SKM-1 (cell line): ENCODE results near the gene RAP1A.
A peak's percentile ranks its signal among the peaks of the same experiment; 100 is the strongest.

Experiments used
- DNase-seq: peaks from one replicate; lab custom pipeline; 2025; ENCODE audit not compliant: unreplicated experiment; lab: John Stamatoyannopoulos, UW

RAP1A gene

DNA sequence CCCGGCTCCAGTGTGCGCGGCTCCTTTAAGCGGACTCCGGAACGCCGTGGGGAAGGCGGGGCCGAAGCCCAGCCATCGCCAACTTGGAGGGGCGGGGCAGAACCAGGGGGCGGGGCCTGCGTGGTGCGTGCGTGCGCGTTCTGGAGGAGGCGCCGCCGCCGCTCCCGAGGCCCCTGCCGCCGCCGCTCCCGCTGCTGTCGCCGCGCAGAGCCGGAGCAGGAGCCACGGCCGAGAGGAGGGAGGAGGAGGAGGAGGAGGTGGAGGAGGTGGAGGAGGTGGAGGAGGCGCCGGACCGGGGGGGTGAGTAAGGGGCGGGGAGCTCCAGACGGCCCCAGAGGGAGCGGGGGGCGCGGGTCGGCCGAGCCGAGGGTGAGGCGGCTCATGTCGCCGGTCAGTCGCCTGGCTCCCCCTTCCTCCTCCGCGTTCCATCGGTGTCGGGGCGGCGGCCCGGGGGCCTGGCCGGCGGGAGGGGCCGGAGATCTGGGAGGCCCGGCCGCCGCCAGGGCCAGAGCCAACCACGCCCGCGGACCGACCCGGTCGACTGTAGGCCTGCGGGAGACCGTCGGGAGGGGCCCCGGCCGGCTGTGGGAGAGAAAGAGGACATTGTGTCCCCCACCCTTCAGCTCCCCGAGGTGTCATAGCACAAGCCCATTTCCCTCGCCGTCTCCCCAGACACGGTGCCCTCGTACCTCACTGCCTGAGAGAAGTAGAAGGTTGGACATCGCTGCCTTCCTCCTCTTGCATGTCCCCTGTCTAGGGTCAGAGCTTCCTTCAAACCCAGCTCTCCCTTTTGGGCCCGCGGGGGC is at the start of gene RAP1A:
Gene RAP1A, plus strand, starts transcription at position 155 of the 806 bp plus-strand sequence. CDS start 71,572 bp downstream, outside the sequence.
- peak; percentile 80 for DNase-seq

DNA sequence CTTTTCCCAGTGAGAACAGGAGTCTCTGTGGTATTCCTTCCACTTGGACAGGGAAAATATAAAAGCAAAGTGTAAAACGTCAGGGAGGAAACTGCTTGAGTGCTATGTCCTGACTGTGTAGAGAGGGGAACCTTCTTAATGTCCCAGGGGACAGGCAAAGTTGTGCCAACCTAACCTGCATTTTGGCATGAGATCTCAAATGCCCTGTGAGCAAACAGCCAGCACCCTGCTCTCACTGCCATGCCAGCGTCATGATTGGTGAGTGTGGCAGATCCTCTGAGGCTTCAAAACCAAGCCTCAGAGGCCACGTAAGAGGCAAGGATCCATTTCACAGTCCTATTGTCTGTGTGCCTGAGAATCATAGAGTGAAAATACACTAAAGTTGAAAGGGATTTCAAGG is 49.7 kb upstream of the RAP1A start:
- DNase-seq, result no peak

DNA sequence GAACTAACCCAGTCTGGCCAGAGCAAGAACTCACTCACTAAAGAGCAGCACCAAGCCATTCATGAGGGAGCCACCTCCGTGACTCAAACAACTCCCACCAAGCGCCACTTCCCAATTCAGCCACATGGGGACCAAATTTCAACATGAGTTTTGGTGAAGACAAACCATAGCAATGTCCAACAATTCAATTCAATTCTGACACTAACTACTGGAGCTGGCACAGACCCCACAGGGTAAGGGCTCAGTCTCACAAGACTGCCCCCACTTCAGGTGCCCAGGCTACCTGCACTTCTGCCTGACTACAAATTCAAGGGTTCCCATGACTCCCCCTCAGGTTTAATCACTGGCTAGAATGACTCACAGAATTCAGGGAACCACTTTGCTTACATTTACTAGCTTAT is 48.8 kb upstream of the RAP1A start:
- DNase-seq, result no peak

DNA sequence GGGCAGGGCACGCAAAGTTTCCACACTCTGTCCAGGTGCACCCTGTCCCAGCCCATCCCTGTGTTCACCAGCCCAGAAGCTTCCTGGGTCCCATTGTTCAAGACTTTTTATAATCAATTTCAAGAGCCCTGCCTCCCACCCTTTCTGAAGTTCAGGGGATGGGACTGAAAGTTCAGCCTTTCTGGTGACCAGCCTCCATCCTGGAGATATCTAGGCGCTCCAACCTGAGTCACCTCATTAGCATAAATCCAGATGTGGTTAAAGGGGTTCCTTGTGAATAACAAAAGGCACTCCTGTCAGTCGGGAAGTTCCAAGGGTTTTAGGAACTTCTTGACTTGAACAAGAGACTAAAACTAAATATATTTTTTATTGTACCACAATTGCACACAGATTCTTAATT is 48.4 kb upstream of the RAP1A start:
- DNase-seq, result no peak

DNA sequence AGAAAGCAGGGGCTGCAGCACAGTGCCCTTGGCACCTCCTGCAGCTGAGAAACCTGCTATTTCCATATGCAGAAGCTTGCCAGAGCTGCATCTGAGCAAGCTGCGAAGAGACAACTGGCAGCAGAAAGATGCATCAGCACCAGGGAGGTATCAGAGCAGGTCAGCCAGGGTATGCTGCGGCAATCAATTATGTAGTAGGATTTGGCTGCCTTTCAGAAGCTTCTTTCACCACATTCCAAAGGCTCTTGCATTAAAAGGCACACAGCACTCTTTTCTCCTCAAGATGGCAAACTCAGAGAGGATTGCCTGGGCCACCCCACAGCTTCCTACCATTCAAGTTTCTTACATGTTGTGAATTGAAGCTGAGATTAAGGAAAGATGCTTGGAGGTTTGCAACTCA is 47.6 kb upstream of the RAP1A start:
- DNase-seq, result no peak

DNA sequence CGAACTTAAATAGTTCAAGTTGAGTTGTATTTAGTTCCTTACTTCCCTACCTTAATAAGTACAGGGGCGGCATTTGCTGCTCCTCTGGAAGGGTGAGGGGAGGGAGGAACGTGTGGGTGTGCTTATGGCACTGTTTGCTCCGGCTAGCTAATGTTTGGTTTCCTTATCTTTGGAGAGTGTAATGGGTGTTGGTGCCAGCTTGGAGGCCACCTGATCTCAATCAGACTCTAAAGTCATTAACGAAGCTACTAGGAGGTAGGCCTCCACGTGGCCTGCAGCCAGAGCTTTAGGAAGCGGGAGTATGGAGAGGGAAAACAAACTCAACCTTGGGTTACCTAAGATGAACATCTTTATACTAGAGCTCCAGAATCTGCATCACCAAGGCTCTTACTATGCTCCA is 43.0 kb upstream of the RAP1A start:
- no peak for DNase-seq

DNA sequence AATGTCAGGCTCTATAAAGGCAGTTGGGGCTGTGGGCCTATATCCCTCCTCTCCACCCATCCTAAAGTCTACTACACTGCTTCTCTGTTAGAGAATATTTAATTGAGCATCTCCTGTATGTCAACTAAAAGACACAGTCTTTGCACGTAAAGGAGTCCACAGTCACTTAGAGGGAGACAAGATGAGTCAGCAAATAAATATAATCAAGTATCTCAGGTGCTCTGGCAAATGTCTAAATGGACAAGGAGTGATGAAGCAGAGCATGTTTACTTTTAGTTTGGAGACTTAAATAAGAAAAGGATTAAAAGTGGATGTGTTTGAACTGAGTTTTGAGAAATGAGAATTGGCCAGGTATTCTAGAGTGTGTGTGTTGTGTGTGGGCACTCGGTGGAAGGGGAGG is 41.8 kb upstream of the RAP1A start:
- DNase-seq, result no peak

DNA sequence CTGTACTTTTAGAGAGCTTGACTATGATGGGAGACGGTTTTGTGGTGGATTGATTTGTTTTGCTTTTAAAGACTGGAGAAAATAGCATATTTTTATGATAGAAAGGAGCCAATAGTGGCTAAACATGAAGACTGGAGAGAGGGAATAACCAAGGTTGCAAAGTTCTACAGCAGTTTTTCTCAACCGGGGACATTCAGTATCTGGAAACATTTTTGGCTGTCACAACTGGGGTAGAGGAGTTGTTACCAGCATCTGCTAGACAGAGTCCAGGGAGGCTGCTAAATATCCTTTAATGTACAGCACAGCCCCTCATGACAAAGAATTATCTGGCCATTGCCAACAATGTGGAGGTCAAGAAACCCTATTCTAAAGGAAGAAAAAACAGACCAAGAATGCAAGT is 38.4 kb upstream of the RAP1A start:
- no peak for DNase-seq

DNA sequence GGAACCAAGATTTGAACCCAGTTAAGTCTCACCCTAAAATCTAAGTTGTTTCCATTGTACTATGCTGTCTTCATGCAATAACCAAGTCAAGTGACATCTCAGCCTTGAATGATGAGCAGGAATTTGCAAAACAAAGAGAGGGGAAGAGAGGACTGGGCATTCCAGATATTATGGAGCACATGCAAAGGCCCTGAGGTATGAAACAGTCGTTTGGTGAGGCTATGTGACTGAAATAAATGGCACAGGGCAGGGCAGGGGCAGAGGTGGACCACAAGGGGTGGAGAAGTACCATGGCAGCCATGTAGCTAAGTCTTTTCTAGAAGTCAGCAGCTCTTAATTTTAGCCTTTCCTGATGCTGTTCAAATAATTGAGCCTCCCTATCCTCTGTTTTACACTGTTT is 37.6 kb upstream of the RAP1A start:
- DNase-seq, result no peak

DNA sequence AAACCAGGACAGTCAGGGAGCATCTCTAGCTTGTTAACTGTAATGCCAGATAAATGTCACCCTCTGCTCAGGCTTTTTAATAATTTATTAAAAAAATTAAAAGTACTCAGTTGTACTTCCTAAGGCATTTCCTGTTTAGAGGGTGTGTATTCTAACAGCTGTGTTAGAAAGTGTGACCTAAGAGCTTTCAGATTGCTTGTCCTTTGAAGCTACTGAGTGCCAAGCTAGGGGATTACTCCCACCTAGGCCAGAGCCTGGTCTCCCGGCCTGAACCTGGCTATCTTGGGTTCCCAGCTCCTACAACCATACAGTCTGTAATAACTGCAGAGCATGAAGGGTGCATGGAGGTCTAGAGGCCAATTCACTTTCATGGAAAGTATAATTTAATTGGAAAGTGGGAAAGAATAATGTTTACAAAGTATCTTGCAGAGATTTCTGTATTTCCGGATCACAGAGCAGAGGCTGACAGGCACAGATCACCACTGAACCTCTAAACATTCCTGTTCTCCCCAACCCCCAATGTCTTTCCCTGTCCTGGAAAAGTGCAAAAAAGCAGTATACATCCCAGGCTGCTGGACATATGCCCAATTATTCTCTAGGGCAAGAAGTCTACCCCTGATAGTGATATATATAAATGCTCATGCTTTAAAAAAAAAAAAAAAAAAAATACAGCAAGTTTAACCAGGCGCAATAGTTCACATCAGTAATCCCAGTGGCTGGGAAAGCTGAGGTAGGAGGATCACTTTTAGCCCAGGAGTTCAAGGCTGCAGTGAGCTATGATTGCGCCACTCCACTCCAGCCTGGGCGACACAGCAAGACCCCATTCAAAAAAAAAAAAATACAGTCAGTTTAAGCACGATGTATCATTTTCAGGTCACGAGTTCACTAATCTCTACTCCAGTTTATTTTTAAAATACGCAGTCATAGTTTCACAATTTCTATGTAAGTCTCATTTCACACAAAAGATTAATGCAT is 36.7 kb upstream of the RAP1A start:
- no peak for DNase-seq

DNA sequence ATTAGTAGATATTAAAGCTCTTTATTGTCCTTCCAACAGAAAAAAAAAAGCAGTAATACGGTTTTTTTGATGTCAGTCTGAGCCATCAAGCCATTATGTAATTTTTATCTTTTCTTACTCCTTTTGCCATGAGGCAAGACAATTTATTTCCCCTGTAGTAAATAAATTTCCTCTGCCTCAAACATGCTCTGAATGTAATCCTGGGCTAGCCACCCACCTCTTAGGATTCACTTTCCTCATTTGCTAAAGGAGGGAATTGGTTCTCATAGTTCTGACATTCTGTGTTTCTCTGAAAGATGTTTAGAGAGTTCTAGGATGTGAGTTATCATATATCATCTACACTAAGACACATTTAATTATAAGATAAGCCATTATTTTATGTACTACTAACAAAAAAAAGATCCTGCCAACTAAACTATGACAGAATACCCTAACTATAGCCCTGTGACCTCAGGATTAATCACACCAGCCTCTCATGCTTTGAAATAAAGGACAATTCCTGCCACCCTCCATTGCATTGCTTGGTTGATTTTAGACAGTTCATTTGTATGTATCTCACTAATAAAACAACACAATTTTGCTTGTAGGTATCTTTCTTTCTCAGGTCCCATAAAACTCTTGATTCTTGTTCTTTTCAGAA is 34.0 kb upstream of the RAP1A start:
- DNase-seq, result no peak

DNA sequence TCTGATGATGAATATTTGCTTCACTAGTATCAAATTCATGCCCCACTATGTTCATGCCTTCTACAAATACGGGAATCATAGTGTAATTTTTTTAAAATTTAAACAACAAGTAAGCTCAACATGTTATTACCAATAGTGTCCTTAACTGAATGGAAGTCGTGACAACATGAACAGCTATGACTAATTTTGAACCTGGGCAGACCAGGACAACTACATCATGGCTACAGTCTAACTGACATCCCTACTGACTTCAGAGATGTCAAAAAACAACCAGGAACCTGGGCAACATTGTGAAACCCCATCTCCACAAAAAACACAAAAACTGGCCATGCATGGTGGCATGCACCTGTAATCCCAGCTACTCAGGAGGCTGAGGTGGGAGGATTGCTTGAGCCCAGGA is 33.5 kb upstream of the RAP1A start:
- no peak for DNase-seq

DNA sequence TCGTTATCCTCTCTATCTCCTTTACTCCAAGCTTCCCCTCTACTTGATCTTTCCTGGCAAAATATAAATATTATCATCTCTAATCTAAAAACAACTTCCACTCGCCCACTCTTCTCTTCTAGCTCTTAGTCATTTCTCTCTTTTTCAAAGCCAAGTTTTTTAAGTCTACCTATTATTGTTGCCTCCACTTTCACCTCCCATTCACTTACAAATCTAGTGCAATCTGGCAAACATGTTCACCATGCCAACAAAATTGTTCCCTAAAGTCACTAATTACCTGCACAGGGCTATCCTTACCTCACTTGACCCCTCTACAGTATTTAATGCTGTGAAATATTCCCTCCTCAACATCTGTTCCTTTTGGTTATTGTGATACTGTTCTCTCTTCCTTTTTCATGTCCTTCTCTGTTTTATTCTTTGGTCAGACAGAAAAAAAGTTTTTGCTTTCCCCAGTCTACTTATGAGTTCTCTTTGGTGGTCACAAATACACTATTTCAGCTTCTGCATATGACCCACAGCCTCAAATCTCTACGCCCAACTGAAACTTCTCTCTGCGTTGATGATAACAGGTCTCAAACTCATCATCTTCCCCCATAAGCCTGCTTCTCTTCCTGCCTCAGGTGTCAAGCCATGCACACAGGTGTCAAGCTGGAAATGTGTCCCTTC is 31.9 kb upstream of the RAP1A start:
- no peak for DNase-seq

DNA sequence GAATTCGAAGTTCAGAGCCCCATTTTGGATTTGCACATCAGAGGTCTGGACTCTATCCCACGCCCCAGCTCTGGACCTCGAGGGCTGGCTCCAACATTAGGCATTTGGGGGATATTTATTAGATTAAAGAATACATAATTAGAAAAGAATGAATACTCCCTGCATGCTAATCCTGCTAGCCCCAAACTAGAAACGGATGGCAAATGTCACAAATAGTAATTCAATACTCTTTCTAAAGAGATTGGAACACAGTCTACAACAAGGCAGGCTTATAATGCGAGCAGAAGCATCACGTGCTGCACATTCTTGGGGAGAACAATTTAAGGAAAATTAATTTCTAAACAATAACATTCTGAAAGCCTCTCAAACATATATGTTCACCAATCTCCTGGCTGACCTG is 27.7 kb upstream of the RAP1A start:
- DNase-seq, result no peak

DNA sequence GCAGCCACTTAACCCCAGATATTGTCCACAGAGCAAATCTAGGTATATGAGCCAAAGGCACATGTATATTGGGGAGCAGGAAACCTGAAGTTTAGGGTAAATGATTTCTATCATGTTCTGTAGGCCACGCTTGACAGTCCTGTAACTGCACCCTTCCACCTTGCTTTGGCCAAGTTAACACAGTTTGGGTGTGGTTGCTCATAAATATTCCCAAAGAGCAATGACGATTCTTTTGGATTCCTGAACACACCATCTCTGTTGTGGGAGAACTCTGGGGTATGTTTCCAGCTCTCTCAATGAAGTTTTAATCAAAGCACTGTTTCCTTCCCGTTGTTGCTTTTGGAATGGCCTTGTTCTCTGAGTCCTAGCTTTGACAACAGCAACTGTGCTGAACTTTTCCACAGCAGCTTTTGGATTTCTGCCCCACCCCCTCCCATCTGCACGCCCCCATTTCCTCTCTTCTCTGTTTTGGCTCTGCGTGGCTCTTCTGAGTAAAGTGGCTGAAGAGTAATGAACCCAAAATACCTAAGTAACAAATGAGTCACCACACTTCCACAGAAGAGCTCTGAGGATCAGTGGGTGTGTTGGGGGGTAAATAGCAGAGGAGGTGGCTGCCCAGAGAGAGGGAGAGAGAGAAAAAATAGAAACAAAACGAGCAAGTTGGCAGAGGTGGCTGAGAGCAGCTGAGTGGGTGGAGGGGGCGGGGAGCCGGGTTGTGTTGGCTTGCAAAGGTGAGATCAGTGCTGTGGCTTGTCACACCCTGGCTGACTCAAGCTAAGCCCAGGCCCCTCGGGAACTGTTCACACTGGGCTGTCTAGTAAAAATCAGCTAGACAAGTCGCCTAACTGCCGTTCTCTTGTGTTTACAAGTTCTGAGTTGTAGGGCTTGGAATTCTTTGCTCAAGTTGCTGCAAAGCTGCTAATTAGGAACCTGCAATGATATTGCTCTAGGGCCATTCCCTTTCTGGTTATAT is 26.9 kb upstream of the RAP1A start:
- DNase-seq, result no peak

DNA sequence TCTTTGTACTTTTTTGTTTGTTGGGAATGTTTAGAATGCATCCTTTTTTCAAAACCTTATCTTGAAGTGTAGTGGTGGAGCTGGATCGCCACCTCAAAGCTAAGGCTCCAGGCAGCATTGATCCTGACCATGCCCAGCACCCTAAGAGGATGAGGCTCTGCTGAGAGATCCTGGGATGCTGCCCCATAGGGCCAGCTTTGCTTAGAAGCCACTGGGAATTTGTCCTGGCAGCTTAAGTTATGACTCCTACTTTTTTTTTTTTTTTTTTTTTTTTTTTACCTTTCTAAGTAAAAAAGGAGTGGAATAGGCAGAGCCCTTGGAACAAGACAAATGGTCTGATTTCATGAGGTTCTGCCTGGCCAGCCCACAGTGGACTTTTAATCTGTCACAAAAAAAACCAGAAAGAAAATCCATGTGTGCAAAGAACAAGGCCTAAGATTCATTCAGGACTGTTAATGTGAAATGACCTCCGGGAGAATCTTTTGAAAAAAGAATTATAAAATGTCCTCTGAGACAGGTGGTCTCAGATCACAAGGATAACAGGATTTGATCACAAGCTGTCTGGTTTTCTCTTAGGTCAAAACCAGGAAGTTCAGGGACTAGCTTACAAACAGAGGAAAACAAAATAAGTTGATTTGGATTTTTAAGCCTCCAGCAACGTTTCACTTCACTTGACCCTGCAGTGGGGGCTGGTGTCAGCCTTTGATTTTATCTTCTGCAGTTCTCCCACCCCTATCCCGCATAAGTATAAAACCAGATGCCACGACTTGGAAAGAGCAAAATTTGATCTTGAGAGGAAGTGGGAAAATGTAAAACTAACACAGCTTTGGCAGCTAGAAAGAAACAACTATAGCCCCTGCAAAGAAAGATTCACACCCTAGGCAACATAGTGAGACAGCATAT is 25.9 kb upstream of the RAP1A start:
- no peak for DNase-seq

DNA sequence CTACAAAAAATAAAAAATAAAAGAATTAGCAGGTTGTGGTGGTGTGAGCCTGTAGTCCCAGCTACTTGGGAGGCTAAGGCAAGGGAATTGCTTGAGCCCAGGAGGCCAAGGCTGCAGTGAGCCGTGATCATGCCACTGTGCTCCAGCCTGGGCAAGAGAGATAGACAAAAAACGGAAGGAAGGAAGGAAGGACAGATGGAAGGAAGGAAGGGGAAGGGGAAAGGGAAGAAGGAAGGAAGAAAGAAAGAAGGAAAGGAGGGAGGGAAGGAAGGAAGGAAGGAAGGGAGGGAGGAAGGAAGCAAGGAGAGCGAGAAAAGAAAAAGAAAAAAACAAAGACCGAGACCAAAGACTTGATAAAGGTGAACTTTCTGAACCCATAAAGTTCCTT is 25.3 kb upstream of the RAP1A start:
- DNase-seq, result no peak

DNA sequence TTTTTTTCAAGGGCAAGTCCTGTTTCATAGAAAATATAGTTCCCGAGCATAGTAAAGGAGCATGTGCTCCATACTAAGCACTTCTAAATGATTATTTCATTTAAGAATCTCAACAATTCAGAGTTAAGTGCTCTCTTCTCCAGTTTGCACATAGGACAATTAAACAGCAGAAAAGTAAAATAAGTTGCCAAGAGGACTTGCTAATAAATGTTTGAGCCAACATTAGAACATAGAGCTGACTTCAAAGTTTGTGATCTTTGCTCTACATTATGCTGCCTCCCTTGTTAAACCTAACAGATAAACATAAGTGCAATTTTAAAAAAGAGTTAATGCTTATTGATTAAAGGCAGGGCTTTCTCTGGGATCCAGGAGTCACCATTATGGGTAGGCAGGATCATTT is 23.8 kb upstream of the RAP1A start:
- DNase-seq, result no peak

DNA sequence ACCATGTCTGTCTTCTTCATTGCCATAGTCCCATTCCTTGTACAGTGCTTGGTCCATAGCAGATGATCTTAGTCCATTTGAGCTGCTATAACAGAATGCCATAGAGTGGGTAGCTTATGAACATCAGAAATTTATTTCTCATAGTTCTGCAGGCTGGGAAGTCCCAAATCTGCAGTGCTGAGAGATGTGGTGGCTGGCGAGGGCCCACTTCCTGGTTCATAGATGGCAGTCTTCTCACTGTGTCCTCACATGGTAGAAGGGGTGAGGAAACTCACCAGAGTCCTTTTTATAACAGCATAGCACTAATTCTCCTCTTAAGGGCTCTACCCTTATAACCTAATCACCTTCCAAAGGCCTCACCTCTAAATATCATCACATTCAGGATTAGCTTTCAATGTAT is 23.1 kb upstream of the RAP1A start:
- DNase-seq, result no peak
